CD4-positive, alpha-beta T cell (primary cell): ENCODE data around the gene HDAC9. TPM values are rescaled to one million over a fixed set of nuclear protein-coding genes. Genes with fewer than 3 reads are reported as not detected.

Source experiments
- ATAC-seq: fragments of 200-7000 bp; cut with Tn5 transposase; one replicate; pipeline ENCODE4 v1.10.0; 2022; ENCODE audit warnings: mild to moderate bottlenecking; ENCODE audit not compliant: poor library complexity
- CTCF ChIA-PET: fragments of 350-600 bp; sonication (Branson Sonifier 250); formaldehyde crosslinking; loops from one replicate; lab custom pipeline; 2021; ENCODE audit warnings: antibody characterized with exemption, inconsistent platforms; lab: Charles Lee
- POLR2A ChIA-PET: fragments of 350-600 bp; sonication (Branson Sonifier 250); formaldehyde crosslinking; loops from one replicate; lab custom pipeline; 2021; ENCODE audit warnings: antibody characterized with exemption, inconsistent platforms; lab: Charles Lee
- DNase-seq, 14 experiments: peaks; one replicate each; pipeline ENCODE4 v3.0.0-alpha.2; 2013 to 2020; ENCODE audit warnings: mixed read lengths in 2 of 14
- H3K27ac ChIP-seq, 2 donors: one replicate each; pipeline versions ENCODE4 v1.5.1 to v1.7.0; 2013; ENCODE audit warnings: low read length in 2 of 2, low read depth in 1 of 2, mild to moderate bottlenecking in 1 of 2
- H3K27me3 ChIP-seq, 2 experiments: 1 replicate in 1 of 2; 2 replicates in 1 of 2; pipeline versions ENCODE4 v1.6.1 to v1.7.0; 2013; ENCODE audit warnings: low read length in 2 of 2, control low read depth in 1 of 2, mild to moderate bottlenecking in 1 of 2, moderate library complexity in 1 of 2; ENCODE audit not compliant: insufficient read depth in 2 of 2, control insufficient read depth in 1 of 2
- H3K36me3 ChIP-seq: one replicate; pipeline ENCODE4 v1.6.1; 2013; ENCODE audit warnings: low read length, control low read depth; ENCODE audit not compliant: insufficient read depth
- H3K4me1 ChIP-seq: one replicate; pipeline ENCODE4 v1.6.1; 2013; ENCODE audit warnings: low read length, control low read depth; ENCODE audit not compliant: insufficient read depth
- H3K4me3 ChIP-seq: one replicate; pipeline ENCODE4 v1.5.1; 2013; ENCODE audit warnings: mild to moderate bottlenecking, low read length, moderate library complexity
- H3K9me3 ChIP-seq, 2 experiments: 1 replicate in 1 of 2; 2 replicates in 1 of 2; pipeline versions ENCODE4 v1.6.1 to v1.7.0; 2013; ENCODE audit warnings: low read length in 2 of 2, mild to moderate bottlenecking in 2 of 2, control low read depth in 1 of 2, moderate library complexity in 1 of 2; ENCODE audit not compliant: control insufficient read depth in 1 of 2, insufficient read depth in 1 of 2
- H3K27ac Mint-ChIP-seq: one replicate; pipeline ENCODE4 v1.8.0; 2020; ENCODE audit warnings: mixed read lengths
- H3K27me3 Mint-ChIP-seq: one replicate; pipeline ENCODE4 v1.8.0; 2021; ENCODE audit warnings: mixed read lengths
- H3K36me3 Mint-ChIP-seq: one replicate; pipeline ENCODE4 v1.8.0; 2021; ENCODE audit warnings: low read depth, mixed read lengths
- H3K4me1 Mint-ChIP-seq: one replicate; pipeline ENCODE4 v1.8.0; 2021; ENCODE audit warnings: low read depth, mixed read lengths
- H3K4me3 Mint-ChIP-seq: one replicate; pipeline ENCODE4 v1.8.0; 2020; ENCODE audit warnings: mild to moderate bottlenecking, mixed read lengths
- H3K9me3 Mint-ChIP-seq: one replicate; pipeline ENCODE4 v1.8.0; 2020; ENCODE audit warnings: mixed read lengths
- intact Hi-C, 2 experiments: fragments of 100-400 bp; cut with DNase I in 1 of 2; cut with micrococcal nuclease in 1 of 2; formaldehyde crosslinking; loops; one replicate each; pipeline versions ENCODE4 v1.15.1 to v1.9.0; 2023 to 2025; cut with DNase I, micrococcal nuclease
- total RNA-seq, 174 experiments: library from RNA in 2 of 174; stranded (reverse) in 2 of 174; gene quantifications; one replicate each; pipeline ENCODE4 v1.2.3 and lab custom pipeline; 2021 to 2026
- TF ChIP-seq, protein P1 (sequence below): fragments of 200-600 bp; IDR thresholded peaks from one replicate; pipeline ENCODE4 v1.8.0; 2022; ENCODE audit warnings: antibody characterized with exemption, mild to moderate bottlenecking

Gene HDAC9
- total RNA-seq, 2 experiments from 2014 or later: 0.73 to 1.2 TPM

GRCh38 chr7:18531539-18531938 lies 36.0 kb downstream of the HDAC9 start:
- Mint-ChIP-seq H3K36me3 (no peaks in the 10 kb centered on the region), H3K27ac (no peak overlapping the region), H3K4me1 (no peaks in the 10 kb centered on the region), H3K9me3 (no peaks in the 10 kb centered on the region), H3K4me3 (no peak overlapping the region), H3K27me3 (no peaks in the 10 kb centered on the region)
- H3K9me3 ChIP-seq: no peaks in the 10 kb centered on the region
- no peaks in the 10 kb centered on the region for H3K27me3 ChIP-seq
- ChIA-PET CTCF (no interaction called here), POLR2A (no interaction called here)
- H3K36me3 ChIP-seq: no peaks in the 10 kb centered on the region
- TF ChIP-seq, protein P1, sequence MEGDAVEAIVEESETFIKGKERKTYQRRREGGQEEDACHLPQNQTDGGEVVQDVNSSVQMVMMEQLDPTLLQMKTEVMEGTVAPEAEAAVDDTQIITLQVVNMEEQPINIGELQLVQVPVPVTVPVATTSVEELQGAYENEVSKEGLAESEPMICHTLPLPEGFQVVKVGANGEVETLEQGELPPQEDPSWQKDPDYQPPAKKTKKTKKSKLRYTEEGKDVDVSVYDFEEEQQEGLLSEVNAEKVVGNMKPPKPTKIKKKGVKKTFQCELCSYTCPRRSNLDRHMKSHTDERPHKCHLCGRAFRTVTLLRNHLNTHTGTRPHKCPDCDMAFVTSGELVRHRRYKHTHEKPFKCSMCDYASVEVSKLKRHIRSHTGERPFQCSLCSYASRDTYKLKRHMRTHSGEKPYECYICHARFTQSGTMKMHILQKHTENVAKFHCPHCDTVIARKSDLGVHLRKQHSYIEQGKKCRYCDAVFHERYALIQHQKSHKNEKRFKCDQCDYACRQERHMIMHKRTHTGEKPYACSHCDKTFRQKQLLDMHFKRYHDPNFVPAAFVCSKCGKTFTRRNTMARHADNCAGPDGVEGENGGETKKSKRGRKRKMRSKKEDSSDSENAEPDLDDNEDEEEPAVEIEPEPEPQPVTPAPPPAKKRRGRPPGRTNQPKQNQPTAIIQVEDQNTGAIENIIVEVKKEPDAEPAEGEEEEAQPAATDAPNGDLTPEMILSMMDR: no peak
- no peak overlapping the region for H3K4me3 ChIP-seq
- no peak for ATAC-seq
- H3K4me1 ChIP-seq: no peaks in the 10 kb centered on the region
- intact Hi-C loops: no loop called here
- DNase-seq: no peak
- no peak overlapping the region for H3K27ac ChIP-seq

DNA sequence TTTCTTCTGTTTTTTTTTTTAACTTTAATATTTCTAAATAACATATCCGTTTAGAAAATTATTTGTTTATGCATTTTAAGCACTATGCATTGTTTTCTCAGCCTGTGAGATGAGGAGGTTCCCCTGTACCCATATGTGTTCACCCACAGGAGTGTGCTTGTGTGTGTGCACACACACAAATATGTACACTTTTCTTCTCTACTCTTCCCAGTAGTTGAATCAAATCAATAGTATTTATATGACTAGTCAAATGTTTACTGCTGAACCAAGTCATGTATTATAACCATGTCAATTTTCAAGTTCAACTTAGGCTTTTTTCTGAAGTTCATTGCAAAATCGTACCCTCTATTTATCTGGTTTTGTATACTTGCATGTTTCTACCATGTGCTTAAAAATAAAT lies 37.3 kb downstream of the HDAC9 start:
- Mint-ChIP-seq H3K36me3 (no peaks in the 10 kb centered on the region), H3K27ac (no peak overlapping the region), H3K27me3 (no peaks in the 10 kb centered on the region), H3K4me1 (no peaks in the 10 kb centered on the region), H3K9me3 (no peaks in the 10 kb centered on the region), H3K4me3 (no peak overlapping the region)
- TF ChIP-seq, protein P1: no peak
- no peak overlapping the region for H3K27ac ChIP-seq
- POLR2A ChIA-PET: no interaction called here
- DNase-seq (no peak), ATAC-seq (no peak)
- intact Hi-C loops: no loop called here
- H3K36me3 ChIP-seq: no peaks in the 10 kb centered on the region
- no peaks in the 10 kb centered on the region for H3K27me3 ChIP-seq
- H3K4me3 ChIP-seq: no peak overlapping the region
- no peaks in the 10 kb centered on the region for H3K4me1 ChIP-seq
- no peaks in the 10 kb centered on the region for H3K9me3 ChIP-seq
- CTCF ChIA-PET: no interaction called here

GRCh38 chr7:18534481-18534880 lies 38.9 kb downstream of the HDAC9 start:
- no peak overlapping the region for H3K4me3 Mint-ChIP-seq

More at GRCh38 chr7:18534481-18534880, 38.9 kb downstream of the HDAC9 start:
- Histone ChIP-seq H3K9me3 (no peaks in the 10 kb centered on the region), H3K27me3 (no peaks in the 10 kb centered on the region), H3K4me3 (no peak overlapping the region), H3K36me3 (no peaks in the 10 kb centered on the region), H3K4me1 (no peaks in the 10 kb centered on the region), H3K27ac (no peak overlapping the region)
- no peaks in the 10 kb centered on the region for H3K4me1 Mint-ChIP-seq
- intact Hi-C loops: no loop called here
- H3K27me3 Mint-ChIP-seq: no peaks in the 10 kb centered on the region
- H3K36me3 Mint-ChIP-seq: no peaks in the 10 kb centered on the region
- ATAC-seq (no peak), DNase-seq (no peak)
- H3K9me3 Mint-ChIP-seq: no peaks in the 10 kb centered on the region
- POLR2A ChIA-PET: no interaction called here
- CTCF ChIA-PET: no interaction called here
- TF ChIP-seq, protein P1: no peak
- no peak overlapping the region for H3K27ac Mint-ChIP-seq
